NCI-H1436 treated with DMSO at 0.1 percent for 48 hours (cell line): Measurements from ENCODE around the gene CHD1.

Experiments used
- DNase-seq: peaks from one replicate; lab custom pipeline; 2025; lab: John Stamatoyannopoulos, UW

CHD1 gene

GRCh38 chr5:98807806-98808205 lies 121.0 kb downstream of the CHD1 start:
- DNase-seq, result no peak

DNA sequence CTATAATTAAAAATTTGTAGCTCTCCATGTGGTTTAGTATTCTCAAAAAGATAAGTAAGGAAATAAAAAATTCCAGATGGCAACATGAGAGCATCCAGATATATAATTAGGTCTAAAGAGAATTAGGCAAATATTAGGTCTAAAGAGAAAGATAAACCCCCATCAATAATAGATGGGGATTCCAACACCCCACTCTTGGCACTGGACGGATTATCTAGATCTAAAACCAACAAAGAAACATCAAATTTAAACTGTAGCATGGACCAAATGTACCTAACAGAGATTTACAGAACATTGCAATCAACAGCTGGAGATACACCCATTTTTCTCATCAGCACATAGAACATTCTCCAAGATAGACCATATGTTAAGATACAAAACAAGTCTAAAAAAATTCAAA lies 123.7 kb downstream of the CHD1 start:
- no peak for DNase-seq

- no peak for DNase-seq
These were observed 124.7 kb downstream of the CHD1 start for GRCh38 chr5:98804066-98804465.
